ENCODE measurements around the gene SHMT2.

The SHMT2 gene

DNA sequence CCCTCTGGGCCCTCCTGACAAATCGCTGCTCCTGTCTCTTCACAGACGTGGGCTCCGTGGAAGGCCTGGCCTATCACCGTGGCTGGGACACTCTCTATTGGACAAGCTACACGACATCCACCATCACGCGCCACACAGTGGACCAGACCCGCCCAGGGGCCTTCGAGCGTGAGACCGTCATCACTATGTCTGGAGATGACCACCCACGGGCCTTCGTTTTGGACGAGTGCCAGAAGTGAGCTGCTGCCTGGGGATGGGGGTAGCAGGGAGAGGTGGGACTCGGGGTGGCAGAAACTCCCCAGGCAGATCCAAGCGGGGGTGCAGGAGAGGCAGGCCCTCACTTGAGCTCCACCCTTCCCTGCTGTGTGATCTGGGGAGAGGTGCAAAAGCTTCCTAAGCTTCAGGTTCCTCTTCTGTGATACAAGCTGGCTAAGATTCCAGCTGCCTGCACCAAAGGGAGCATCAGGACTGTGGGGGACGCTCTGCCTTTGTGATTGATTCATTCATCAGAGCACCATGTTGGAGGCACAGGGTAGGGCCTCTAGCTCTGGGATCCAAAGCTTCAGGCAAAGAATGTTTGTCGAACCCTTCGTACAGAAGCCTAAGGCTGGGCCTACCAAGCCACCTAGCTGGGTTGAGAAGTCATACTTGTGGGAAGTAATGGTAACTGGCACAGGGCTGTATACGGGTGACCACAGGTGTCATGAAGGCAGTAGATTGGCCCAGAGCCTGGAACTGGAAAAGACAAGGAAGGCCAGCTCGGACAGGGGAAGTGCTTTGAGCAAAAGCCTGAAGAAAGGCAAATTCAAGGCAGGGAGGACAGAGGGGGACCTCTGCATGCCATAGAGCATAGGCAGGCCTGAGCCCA, 42.1 kb upstream of the SHMT2 start:
- Histone ChIP-seq H3K36me3 (ENCODE audit: control insufficient read depth, insufficient read depth, low read length) (peaks cover 67% of the 10 kb centered on the region), H3K27ac (ENCODE audit: insufficient read depth, low read depth, low read length, poor library complexity, severe bottlenecking) (no peak overlapping the region), H3K4me1 (ENCODE audit: control insufficient read depth, insufficient read depth, low read length) (no peaks in the 10 kb centered on the region), H3K27me3 (ENCODE audit: control insufficient read depth, insufficient read depth, low read length, poor library complexity, severe bottlenecking) (no peaks in the 10 kb centered on the region), H3K4me3 (ENCODE audit: insufficient read depth, low read depth, low read length) (no peak overlapping the region), H3K9me3 (ENCODE audit: control insufficient read depth, low read length) (no peaks in the 10 kb centered on the region)
- WGBS, 2 experiments: 92 to 93% methylated on average over 21 of the region's 21 CpGs

DNA sequence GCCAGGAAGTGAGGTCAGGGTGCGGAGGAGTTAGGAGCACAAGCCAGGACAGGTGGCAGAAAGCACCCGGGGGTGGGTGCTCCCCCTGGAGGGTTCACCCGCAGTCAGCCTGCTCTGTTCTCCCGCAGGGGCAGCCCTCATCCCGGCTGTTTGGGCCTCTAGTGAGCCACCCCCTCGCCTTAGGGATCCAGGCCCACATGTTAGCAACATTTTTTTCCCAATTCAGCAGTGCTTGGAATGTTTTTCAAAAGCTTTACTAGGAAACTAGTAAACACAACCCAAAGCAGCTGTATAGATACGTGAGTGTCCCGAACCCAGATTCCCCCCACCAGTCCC, 41.5 kb upstream of the SHMT2 start:
- Histone ChIP-seq H3K27me3 (ENCODE audit: control insufficient read depth, insufficient read depth, low read length, poor library complexity, severe bottlenecking) (no peaks in the 10 kb centered on the region), H3K36me3 (ENCODE audit: control insufficient read depth, insufficient read depth, low read length) (peaks cover 68% of the 10 kb centered on the region), H3K4me1 (ENCODE audit: control insufficient read depth, insufficient read depth, low read length) (no peaks in the 10 kb centered on the region), H3K9me3 (ENCODE audit: control insufficient read depth, low read length) (no peaks in the 10 kb centered on the region), H3K4me3 (ENCODE audit: insufficient read depth, low read depth, low read length) (no peak overlapping the region), H3K27ac (ENCODE audit: insufficient read depth, low read depth, low read length, poor library complexity, severe bottlenecking) (no peak overlapping the region)
- whole genome bisulfite sequencing, 2 experiments: 96 to 97% methylated on average over 8 of the region's 8 CpGs

DNA sequence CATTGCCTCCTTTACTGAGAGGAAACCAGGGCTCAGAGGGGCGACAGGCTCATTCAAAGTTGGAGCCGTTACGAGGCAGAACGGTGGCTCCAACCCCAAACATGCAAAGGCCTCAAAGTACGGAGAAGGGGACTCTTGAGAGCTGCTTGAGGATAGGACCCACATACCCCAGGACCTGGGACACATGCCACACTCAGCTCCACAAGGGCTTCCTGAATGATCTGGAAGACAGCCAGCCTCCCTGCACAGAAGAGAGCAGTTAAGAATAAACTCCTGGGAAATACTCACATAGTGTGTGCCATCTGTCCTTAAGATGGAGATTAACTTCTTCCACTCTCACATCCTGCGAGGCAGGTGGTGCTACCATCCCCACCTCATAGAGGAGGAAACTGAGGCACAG, 39.5 kb upstream of the SHMT2 start:
- Histone ChIP-seq H3K4me3 (ENCODE audit: insufficient read depth, low read depth, low read length) (no peak overlapping the region), H3K27ac (ENCODE audit: insufficient read depth, low read depth, low read length, poor library complexity, severe bottlenecking) (no peak overlapping the region), H3K9me3 (ENCODE audit: control insufficient read depth, low read length) (no peaks in the 10 kb centered on the region), H3K36me3 (ENCODE audit: control insufficient read depth, insufficient read depth, low read length) (peaks cover 63% of the 10 kb centered on the region), H3K27me3 (ENCODE audit: control insufficient read depth, insufficient read depth, low read length, poor library complexity, severe bottlenecking) (no peaks in the 10 kb centered on the region), H3K4me1 (ENCODE audit: control insufficient read depth, insufficient read depth, low read length) (no peaks in the 10 kb centered on the region)
- 92 to 98% methylated on average over 6 of the region's 6 CpGs for WGBS, 2 experiments

DNA sequence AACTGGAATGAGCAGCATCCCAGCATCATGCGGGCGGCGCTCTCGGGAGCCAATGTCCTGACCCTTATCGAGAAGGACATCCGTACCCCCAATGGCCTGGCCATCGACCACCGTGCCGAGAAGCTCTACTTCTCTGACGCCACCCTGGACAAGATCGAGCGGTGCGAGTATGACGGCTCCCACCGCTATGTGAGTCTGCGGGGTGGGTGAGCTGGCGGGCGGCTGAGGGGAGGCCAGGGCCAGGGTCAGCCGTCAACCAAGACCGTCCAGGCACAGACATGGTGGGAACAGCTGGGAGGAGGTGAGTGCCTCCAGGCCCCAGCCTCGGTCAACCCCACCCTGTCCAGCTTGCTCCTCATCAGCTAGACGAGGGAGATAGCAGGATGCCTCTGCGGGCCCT, 38.7 kb upstream of the SHMT2 start:
- WGBS, 2 experiments: 97% methylated on average over 23 of the region's 23 CpGs
- no peak overlapping the region for H3K4me3 ChIP-seq (ENCODE audit: insufficient read depth, low read depth, low read length)
- H3K9me3 ChIP-seq (ENCODE audit: control insufficient read depth, low read length): no peaks in the 10 kb centered on the region
- peaks cover 62% of the 10 kb centered on the region for H3K36me3 ChIP-seq (ENCODE audit: control insufficient read depth, insufficient read depth, low read length)
- no peak overlapping the region for H3K27ac ChIP-seq (ENCODE audit: insufficient read depth, low read depth, low read length, poor library complexity, severe bottlenecking)
- no peaks in the 10 kb centered on the region for H3K4me1 ChIP-seq (ENCODE audit: control insufficient read depth, insufficient read depth, low read length)
- no peaks in the 10 kb centered on the region for H3K27me3 ChIP-seq (ENCODE audit: control insufficient read depth, insufficient read depth, low read length, poor library complexity, severe bottlenecking)

DNA sequence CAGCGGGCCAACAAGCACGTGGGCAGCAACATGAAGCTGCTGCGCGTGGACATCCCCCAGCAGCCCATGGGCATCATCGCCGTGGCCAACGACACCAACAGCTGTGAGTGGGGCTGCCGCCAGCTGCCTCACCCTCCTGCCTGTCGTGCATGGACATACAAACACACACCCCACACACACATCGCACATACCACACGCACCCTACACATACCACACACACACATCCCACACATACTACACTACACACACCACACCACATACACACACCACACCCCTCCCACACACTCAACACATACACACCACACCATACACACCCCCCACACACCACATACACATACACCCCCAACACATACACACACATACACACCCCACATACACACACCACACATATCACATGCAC, 38.1 kb upstream of the SHMT2 start:
- Histone ChIP-seq H3K27me3 (ENCODE audit: control insufficient read depth, insufficient read depth, low read length, poor library complexity, severe bottlenecking) (no peaks in the 10 kb centered on the region), H3K27ac (ENCODE audit: insufficient read depth, low read depth, low read length, poor library complexity, severe bottlenecking) (no peak overlapping the region), H3K36me3 (ENCODE audit: control insufficient read depth, insufficient read depth, low read length) (peaks cover 61% of the 10 kb centered on the region), H3K9me3 (ENCODE audit: control insufficient read depth, low read length) (no peaks in the 10 kb centered on the region), H3K4me1 (ENCODE audit: control insufficient read depth, insufficient read depth, low read length) (no peaks in the 10 kb centered on the region), H3K4me3 (ENCODE audit: insufficient read depth, low read depth, low read length) (no peak overlapping the region)
- 94 to 96% methylated on average over 11 of the region's 11 CpGs for WGBS, 2 experiments

DNA sequence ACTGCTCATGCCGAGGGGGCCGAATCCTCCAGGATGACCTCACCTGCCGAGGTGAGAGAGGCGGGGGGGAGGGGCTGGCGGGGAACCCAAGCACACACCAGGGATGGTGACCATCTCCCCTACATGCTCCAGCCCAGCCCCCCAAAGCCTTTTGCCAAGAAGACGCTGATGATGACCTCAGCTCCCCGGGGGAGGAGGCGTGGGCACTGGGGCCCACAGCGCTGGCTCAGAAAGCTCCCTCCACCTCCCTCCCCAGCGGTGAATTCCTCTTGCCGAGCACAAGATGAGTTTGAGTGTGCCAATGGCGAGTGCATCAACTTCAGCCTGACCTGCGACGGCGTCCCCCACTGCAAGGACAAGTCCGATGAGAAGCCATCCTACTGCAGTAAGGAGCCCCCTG, 36.6 kb upstream of the SHMT2 start:
- peaks cover 57% of the 10 kb centered on the region for H3K36me3 ChIP-seq (ENCODE audit: control insufficient read depth, insufficient read depth, low read length)
- WGBS, 2 experiments: 94 to 97% methylated on average over 16 of the region's 16 CpGs
- H3K4me1 ChIP-seq (ENCODE audit: control insufficient read depth, insufficient read depth, low read length): no peaks in the 10 kb centered on the region
- H3K9me3 ChIP-seq (ENCODE audit: control insufficient read depth, low read length): no peaks in the 10 kb centered on the region
- H3K4me3 ChIP-seq (ENCODE audit: insufficient read depth, low read depth, low read length): no peak overlapping the region
- no peak overlapping the region for H3K27ac ChIP-seq (ENCODE audit: insufficient read depth, low read depth, low read length, poor library complexity, severe bottlenecking)
- no peaks in the 10 kb centered on the region for H3K27me3 ChIP-seq (ENCODE audit: control insufficient read depth, insufficient read depth, low read length, poor library complexity, severe bottlenecking)

DNA sequence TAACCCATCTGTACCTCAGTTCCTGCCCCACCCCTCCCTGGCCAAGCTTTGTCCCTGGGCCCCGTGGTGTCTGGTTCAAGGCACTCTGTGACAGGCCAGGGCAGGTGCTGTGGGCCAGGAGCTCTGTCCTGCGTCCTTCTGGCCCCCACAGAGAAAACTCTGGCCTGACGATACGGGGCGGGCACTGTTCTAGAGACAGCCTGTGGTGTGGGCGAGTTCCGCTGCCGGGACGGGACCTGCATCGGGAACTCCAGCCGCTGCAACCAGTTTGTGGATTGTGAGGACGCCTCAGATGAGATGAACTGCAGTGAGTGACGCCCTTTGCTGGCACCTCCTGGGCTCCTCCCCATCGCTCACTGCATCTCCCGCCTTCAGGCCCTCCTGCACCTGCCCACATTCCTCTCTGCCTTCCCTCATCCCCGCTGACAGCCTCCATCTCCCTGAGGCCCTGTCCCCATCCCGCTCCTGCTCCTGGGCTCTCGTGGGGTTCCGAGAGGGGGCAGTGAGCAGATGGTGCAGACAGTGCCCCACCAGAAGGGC, 35.7 kb upstream of the SHMT2 start:
- no peak overlapping the region for H3K27ac ChIP-seq (ENCODE audit: insufficient read depth, low read depth, low read length, poor library complexity, severe bottlenecking)
- no peak overlapping the region for H3K4me3 ChIP-seq (ENCODE audit: insufficient read depth, low read depth, low read length)
- no peaks in the 10 kb centered on the region for H3K27me3 ChIP-seq (ENCODE audit: control insufficient read depth, insufficient read depth, low read length, poor library complexity, severe bottlenecking)
- WGBS, 2 experiments: 89 to 90% methylated on average over 19 of the region's 19 CpGs
- H3K36me3 ChIP-seq (ENCODE audit: control insufficient read depth, insufficient read depth, low read length): peaks cover 64% of the 10 kb centered on the region
- H3K9me3 ChIP-seq (ENCODE audit: control insufficient read depth, low read length): no peaks in the 10 kb centered on the region
- no peaks in the 10 kb centered on the region for H3K4me1 ChIP-seq (ENCODE audit: control insufficient read depth, insufficient read depth, low read length)

DNA sequence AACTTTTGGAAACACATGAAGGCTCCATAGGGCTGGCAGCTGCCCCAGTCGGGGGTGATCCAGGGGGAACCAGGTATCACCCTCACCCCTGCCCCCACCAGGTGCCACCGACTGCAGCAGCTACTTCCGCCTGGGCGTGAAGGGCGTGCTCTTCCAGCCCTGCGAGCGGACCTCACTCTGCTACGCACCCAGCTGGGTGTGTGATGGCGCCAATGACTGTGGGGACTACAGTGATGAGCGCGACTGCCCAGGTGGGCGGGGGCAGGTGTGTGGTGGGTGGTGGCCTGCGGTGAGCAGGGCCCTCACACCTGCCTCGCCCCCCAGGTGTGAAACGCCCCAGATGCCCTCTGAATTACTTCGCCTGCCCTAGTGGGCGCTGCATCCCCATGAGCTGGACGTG, 35.3 kb upstream of the SHMT2 start:
- H3K36me3 ChIP-seq (ENCODE audit: control insufficient read depth, insufficient read depth, low read length): peaks cover 68% of the 10 kb centered on the region
- no peaks in the 10 kb centered on the region for H3K27me3 ChIP-seq (ENCODE audit: control insufficient read depth, insufficient read depth, low read length, poor library complexity, severe bottlenecking)
- no peak overlapping the region for H3K4me3 ChIP-seq (ENCODE audit: insufficient read depth, low read depth, low read length)
- WGBS, 2 experiments: 94 to 96% methylated on average over 18 of the region's 18 CpGs
- H3K27ac ChIP-seq (ENCODE audit: insufficient read depth, low read depth, low read length, poor library complexity, severe bottlenecking): no peak overlapping the region
- H3K9me3 ChIP-seq (ENCODE audit: control insufficient read depth, low read length): no peaks in the 10 kb centered on the region
- H3K4me1 ChIP-seq (ENCODE audit: control insufficient read depth, insufficient read depth, low read length): no peaks in the 10 kb centered on the region

DNA sequence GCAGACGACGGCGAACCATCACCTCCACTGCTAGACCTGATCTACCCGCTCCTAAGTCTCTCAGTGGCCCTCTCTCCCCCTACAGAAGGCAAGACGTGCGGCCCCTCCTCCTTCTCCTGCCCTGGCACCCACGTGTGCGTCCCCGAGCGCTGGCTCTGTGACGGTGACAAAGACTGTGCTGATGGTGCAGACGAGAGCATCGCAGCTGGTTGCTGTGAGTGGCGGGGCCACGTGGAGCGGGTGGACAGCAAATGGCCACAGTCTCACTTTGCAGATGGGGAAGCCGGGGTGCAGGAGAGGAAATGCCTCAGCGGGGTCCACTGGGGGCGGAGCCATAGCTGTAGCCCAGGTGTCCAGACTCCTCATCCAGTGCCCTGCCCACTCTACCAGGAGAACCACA, 34.3 kb upstream of the SHMT2 start:
- Histone ChIP-seq H3K27me3 (ENCODE audit: control insufficient read depth, insufficient read depth, low read length, poor library complexity, severe bottlenecking) (no peaks in the 10 kb centered on the region), H3K4me1 (ENCODE audit: control insufficient read depth, insufficient read depth, low read length) (no peaks in the 10 kb centered on the region), H3K27ac (ENCODE audit: insufficient read depth, low read depth, low read length, poor library complexity, severe bottlenecking) (no peak overlapping the region), H3K9me3 (ENCODE audit: control insufficient read depth, low read length) (no peaks in the 10 kb centered on the region), H3K4me3 (ENCODE audit: insufficient read depth, low read depth, low read length) (no peak overlapping the region), H3K36me3 (ENCODE audit: control insufficient read depth, insufficient read depth, low read length) (peaks cover 68% of the 10 kb centered on the region)
- WGBS, 2 experiments: 94 to 95% methylated on average over 19 of the region's 19 CpGs

DNA sequence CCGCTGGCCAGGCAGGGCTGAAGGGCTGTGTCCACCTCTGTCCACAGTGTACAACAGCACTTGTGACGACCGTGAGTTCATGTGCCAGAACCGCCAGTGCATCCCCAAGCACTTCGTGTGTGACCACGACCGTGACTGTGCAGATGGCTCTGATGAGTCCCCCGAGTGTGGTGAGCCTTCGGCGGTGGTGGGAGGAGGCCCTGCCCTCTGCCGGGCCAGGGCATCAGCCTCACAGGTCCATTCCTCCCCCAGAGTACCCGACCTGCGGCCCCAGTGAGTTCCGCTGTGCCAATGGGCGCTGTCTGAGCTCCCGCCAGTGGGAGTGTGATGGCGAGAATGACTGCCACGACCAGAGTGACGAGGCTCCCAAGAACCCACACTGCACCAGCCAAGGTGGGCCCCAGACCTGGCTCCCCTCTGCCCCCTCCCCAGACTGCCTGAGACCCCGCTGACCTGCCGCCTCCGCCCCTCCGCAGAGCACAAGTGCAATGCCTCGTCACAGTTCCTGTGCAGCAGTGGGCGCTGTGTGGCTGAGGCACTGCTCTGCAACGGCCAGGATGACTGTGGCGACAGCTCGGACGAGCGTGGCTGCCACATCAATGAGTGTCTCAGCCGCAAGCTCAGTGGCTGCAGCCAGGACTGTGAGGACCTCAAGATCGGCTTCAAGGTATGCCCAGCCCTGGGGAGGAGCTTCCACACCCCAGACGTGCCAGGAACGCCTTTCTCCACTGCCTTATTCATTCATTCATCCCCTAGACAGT, 33.7 kb upstream of the SHMT2 start:
- Histone ChIP-seq H3K36me3 (ENCODE audit: control insufficient read depth, insufficient read depth, low read length) (peaks cover 67% of the 10 kb centered on the region), H3K4me3 (ENCODE audit: insufficient read depth, low read depth, low read length) (no peak overlapping the region), H3K27ac (ENCODE audit: insufficient read depth, low read depth, low read length, poor library complexity, severe bottlenecking) (no peak overlapping the region), H3K27me3 (ENCODE audit: control insufficient read depth, insufficient read depth, low read length, poor library complexity, severe bottlenecking) (no peaks in the 10 kb centered on the region), H3K4me1 (ENCODE audit: control insufficient read depth, insufficient read depth, low read length) (no peaks in the 10 kb centered on the region), H3K9me3 (ENCODE audit: control insufficient read depth, low read length) (no peaks in the 10 kb centered on the region)
- WGBS, 2 experiments: 92 to 93% methylated on average over 34 of the region's 34 CpGs
